SU-DHL-6 (cell line): ENCODE data around the gene CLIC4.

Experiments used
- EZH2phosphoT487 ChIP-seq: fragments of 200-600 bp; sonication (generic), shearing (Covaris generic); conservative IDR thresholded peaks from 2 replicates; pipeline ENCODE4 v1.6.1; 2018; ENCODE audit warnings: mild to moderate bottlenecking, antibody characterized with exemption, low read length, moderate library complexity, mixed read lengths
- TF ChIP-seq, protein P1 (sequence below): fragments of 200-600 bp; sonication (generic); IDR thresholded peaks from one replicate; pipeline ENCODE4 v1.5.1; 2017; ENCODE audit warnings: antibody characterized with exemption, mild to moderate bottlenecking, low read length, moderate library complexity; ENCODE audit not compliant: insufficient read depth, poor library complexity, severe bottlenecking

GRCh38 chr1:24874056-24874455 lies 128.8 kb downstream of the CLIC4 start:
- TF ChIP-seq, protein P1, sequence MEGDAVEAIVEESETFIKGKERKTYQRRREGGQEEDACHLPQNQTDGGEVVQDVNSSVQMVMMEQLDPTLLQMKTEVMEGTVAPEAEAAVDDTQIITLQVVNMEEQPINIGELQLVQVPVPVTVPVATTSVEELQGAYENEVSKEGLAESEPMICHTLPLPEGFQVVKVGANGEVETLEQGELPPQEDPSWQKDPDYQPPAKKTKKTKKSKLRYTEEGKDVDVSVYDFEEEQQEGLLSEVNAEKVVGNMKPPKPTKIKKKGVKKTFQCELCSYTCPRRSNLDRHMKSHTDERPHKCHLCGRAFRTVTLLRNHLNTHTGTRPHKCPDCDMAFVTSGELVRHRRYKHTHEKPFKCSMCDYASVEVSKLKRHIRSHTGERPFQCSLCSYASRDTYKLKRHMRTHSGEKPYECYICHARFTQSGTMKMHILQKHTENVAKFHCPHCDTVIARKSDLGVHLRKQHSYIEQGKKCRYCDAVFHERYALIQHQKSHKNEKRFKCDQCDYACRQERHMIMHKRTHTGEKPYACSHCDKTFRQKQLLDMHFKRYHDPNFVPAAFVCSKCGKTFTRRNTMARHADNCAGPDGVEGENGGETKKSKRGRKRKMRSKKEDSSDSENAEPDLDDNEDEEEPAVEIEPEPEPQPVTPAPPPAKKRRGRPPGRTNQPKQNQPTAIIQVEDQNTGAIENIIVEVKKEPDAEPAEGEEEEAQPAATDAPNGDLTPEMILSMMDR, result no peak
- TF ChIP-seq EZH2phosphoT487, result no peak
